ENCODE data around the gene CACNA2D3.

GRCh38 chr3:54547051-54547450 is 424.7 kb downstream of the CACNA2D3 start:
- TF ChIP-seq CTCF (IDR thresholded peaks at IDR 0.05; ENCODE audit: insufficient read depth, low read depth, low read length) (no peak), EZH2 (IDR thresholded peaks at IDR 0.05; ENCODE audit: insufficient read depth, low read length) (no peak)
